HG03354 (cell line): ENCODE results near the gene KRT37.
"Not testable (repeated sequence)": the region's sequence is repeated elsewhere in the genome, so short reads cannot be mapped to it uniquely, and the experiment has no call there.

Experiments
- ATAC-seq: cut with Tn5 transposase; IDR thresholded peaks from one replicate; pipeline ENCODE4 v1.9.1; 2021; ENCODE audit warnings: mild to moderate bottlenecking; ENCODE audit not compliant: unreplicated experiment, poor library complexity, severe bottlenecking

Gene KRT37

DNA sequence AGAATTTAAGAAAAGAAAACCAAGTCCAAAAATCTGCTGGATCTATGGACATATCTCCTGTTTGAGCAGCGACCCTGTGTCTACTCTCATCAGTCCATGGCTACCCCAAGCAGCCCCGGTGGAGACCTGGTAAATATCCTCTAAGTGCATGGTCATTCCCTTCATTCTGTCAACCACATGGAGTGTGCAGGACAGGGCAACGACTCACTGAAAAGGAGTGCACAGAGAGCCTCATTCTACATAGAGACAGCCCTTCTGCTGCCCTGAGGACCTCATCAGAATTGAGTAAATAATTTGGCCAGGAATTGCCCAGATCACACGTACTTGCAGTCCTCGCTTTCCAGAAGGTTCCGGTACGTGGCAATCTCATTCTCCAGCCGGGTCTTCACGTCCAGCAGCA is 13.4 kb upstream of the KRT37 start:
- ATAC-seq: no peak

DNA sequence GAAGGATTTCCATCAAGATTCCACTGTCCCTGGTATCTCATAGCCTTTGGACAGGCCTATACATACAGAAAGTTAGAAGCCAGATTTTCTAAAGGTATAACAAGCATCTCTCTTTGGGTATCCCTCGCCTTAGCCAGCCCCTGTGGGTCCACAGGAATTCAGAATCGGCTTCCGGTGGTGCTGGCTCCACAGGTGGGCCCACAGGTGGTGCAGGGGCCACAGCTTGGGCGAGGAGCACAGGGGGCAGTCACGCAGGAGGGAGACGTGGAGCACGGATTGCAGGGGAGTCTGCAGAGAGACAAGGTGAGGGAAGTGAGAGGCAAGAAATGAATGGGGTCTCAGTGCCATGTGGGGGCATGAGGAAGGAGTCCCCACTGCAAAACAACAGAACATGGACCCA is 12.9 kb upstream of the KRT37 start:
- no peak for ATAC-seq

DNA sequence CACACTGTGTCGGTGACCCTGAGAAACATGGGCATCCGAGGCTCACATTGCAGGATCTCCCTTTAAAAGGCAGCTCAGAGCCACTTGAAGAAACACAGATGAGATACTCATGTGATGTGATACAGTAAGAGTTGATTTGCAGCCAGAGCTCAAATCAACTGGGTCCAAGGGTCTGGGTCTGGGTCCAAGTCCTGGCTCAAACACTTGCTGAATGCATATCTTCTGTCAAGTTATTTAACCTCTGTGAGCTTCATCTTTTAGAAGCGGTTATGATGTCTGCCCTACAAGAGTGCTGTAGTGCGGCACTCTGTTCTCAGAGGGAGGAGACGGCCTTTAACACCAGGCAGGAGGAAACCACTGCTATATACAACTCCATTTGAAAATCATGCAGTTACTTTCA is 10.0 kb upstream of the KRT37 start:
- ATAC-seq: no peak

DNA sequence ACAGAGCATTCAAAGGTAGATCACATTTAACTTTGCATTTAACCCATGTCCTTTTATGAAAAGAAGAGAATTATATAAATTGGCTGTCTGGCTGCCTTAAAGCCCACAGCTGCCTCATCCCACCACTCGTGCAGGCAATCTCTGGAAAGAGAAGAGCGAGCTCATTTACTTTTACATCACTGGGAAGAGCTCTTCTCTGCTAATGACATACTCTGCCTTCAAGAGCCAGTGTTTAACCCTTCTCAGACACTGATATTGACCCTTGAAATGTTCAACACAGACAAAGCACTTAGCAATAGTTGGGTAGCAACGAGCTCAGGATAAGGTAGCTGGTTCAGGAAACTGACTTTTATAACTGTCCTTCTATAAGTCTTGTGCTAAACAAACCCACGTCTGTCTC is 9.6 kb upstream of the KRT37 start:
- ATAC-seq: no peak

DNA sequence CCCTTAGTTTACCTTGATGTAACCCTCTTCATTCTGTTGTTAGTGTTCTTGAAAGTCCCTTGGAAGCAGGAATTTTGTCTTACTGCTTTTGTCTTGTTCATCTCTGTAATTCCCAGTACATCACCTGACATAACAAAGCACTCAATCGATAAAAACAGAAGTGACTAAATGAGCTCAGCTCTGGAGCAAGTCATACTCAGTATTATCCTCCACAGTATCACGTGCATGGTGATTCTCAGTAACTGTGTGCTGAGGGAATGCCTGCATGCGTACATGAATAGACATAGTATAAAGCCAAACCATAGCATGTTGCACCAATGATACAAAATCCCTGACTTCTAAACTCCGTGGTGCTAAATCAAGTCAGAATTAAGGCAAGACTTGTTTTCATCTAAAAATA is 9.2 kb upstream of the KRT37 start:
- no peak for ATAC-seq

DNA sequence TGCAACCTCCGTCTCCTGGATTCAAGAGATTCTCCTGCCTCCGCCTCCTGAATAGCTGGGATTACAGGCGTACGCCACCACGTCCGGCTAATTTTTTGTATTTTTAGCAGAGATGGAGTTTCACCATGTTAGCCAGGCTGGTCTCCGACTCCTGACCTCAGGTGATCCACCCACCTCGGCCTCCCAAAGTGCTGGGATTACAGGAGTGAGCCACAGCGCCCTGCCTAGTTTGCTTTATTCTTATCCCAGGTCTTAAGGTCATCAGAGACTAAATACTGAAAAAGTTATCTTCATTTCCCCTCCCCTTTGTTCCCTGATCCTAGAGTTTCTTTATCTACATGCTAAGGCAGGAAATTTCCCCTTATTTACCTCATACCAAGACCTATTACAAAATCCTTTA is 6.0 kb upstream of the KRT37 start:
- not testable (repeated sequence) for ATAC-seq

DNA sequence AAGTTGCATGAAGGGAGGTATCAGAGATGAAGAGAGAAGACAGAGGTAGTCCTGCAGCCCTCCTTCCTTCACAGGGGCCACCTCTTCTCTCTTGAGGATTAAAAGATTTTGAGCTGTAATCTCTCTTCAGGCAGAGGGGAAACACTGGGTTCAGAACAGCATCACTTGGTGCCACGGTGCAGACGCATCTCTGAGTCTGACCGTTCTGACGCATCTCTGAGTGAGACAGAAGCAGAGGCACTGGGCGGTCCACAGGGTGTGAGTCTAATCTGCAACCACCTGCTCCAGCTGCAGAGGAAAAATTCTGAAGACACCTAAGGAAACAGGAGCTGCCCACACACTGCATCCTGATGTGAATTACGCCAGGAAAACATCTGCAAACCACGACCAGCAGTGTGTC is 5.3 kb upstream of the KRT37 start:
- ATAC-seq: no peak

DNA sequence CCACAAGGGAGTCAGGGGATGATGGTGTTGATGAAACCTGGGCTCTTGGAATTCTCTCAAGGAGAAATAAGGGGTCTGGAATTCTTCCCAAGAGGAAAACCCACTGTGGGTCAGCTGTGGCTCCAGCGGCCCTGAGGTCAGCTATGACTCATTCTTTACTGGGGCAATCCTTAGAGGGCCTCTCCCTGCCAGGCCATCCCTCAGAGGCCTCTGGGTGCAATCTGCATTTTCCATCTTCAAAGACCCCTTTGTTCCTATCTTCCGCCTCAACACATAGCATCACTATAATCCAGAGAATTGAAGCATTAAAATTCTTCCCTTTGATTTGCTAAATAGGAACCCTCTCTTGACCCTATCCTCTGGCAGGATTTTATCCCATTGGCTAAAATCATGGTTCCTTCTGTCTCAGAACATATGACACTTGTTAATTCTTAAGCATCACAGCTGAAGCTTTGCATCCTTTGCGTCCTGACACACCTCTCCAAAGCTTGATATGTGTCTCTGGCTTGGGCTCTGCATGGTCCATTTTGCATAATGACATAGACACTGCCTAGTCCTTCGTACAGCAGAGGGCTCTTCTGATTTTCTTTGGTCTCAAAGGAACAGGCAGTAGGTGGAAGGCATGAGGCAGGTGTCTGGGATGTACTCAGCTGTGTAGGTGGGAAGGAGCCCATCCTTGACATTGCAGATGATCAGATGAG is 4.4 kb upstream of the KRT37 start:
- no peak for ATAC-seq

DNA sequence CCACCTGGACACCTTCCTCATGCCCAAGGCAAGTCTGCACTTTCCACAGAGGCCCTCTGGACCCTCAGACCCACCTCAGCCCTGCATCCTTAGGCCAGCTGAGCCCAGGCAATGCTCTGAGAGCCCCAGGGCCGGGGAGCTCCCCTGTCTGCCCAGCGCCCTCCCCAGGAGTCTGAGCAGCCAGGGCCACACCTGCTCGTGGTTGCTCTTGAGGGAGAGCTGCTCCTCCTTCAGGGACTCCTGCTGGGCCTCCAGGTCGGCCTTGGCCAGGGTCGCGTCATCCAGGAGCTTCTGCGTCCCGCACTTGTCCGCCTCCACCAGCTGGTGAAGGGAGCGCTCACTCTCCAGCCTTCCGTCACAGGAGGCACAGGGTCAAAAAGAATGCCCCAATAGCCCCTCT is 1.8 kb downstream of the KRT37 start:
- not testable (repeated sequence) for ATAC-seq

DNA sequence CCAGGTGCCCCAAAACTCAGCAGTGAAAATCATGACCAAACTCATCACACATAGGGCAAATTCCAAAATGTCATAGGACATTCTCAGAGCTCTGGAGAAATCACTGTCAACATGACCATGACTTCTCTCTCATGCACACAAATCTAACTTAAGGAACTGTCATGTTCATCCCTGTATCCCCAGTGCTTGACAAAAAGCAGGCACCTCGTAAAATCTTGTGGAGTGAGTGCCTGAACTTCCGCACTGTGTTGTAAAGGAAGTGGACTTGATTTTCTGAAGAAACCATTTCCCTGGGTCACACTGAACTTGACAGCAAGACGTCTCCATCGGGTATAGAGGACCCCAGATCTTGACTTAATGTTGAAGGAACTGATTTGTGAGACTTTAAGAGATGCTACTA is 2.8 kb downstream of the KRT37 start:
- ATAC-seq: no peak

DNA sequence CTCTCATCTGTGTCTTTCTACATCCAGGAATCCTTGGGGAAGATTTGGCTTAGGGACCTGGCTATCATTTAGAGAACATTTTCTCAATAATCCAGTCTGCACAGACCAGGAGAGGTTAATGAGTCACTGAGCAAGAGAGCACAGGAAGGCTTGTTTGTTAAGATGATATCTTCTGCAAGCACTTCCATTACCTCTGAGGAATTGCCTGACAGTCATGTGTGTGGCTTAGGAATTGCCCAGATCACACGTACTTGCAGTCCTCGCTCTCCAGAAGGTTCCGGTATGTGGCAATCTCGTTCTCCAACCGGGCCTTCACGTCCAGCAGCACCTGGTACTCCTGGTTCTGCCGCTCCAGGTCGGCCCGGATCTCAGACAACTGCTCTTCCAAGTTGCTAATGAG is 3.3 kb downstream of the KRT37 start:
- ATAC-seq: no peak

DNA sequence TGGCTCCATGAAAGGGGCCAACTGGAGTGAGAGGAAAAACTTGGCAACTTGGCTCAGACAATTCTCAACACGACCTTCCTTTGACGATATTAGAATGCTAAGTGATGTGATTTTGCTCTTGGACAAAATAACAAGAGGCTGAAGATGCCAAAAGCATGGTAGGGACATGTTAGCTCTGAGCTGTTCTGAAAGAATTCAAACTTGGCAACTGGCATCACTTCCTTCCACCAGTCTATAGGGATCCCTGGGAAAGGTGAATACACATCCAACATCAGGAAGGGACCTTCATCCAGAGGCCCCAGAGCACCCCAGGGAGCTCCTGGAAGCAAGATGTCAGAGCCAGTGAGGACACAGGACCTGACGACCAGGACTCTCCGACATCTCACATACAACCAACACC is 4.3 kb downstream of the KRT37 start:
- ATAC-seq: no peak

DNA sequence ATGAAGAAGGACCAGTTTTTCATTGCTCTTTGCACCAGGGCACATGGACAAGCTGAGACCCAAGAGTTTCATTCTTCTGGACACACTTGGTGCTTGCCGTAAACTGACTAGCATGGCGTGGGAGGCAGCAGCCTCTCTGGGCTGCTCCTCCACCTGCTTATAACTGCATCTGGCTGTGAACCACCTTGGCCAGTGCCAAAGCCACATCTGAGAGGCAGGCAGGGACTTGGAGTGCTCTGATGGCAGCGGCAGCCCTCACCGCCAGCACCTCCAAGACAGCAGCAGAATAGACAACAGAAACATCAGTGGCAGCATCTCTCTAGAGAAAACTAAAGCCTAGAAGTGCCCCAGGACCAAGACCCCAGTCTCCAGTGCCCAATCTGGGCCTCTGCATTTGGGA is 4.7 kb downstream of the KRT37 start:
- no peak for ATAC-seq

DNA sequence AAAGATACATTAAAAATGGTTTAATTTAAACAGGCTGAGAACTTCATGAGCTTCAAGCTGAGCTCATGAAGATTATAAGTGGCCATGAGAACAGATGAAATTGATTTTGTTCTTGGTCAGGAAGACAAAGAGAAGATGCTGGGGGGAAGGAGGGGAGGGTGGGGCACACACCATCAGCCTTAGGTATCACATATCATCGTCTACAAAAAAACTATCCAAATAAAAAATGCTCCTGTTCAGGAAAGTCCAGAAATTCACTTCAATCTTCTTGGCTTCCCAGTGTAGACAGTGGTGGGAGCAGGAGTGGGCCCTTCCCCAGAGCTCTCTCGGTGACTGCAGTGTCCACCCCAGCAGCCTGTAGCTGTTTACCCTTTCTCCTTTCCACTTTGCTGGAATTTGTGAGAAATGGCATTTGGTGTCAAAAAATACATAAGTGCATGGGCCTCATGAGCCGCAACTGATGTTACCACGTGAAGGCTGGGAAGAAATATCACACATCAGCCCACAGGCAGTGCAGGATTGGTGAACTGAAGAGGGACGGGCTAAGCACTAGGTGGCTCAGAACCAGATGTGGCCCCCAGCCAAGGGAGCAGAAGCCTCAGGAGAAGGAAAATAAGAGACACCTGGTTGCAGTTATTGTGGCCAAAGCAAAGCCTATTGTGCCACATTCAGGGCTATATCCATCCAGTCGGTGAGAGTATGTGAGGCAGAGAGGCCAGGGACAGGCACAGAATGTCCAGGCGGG is 6.1 kb downstream of the KRT37 start:
- ATAC-seq: no peak

DNA sequence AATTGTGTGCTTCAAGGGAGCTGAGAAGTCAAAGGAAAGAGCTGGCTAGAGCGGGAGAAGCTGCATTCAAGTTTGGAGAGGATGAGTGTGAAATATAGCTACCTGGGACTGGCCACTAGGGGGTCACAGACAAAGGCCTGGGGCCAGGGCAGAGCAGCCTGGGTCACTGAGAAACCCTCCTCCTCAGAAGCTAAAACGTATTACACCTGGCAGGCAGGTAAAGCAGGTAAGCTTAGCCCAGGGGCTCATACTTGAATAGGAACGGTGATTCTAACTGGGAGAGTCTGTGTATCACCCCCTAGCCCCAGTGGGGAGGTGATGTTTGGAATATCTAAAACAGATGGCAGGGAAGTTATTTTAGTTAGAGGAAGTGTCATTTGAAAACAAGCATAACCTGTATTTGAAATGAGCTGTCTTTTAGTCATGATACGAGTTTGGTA is 6.8 kb downstream of the KRT37 start:
- no peak for ATAC-seq

DNA sequence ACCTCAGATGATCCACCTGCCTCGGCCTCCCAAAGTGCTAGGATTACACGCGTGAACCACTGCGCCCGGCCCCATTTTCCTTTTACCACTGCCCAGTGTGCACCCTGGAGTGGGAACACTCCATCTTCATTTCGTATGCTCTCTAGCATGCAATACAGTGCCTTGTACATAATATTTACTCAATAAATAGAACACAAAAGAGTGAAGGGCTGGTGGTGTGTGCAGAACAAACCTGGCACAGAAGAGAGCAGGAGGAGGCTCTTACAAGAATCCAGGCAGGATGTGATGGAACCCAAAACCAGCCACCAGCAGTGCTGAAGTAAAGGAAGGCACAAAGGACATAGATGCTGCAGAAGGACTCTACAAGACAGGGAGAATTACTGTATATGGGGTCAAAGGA is 7.3 kb downstream of the KRT37 start:
- no peak for ATAC-seq

DNA sequence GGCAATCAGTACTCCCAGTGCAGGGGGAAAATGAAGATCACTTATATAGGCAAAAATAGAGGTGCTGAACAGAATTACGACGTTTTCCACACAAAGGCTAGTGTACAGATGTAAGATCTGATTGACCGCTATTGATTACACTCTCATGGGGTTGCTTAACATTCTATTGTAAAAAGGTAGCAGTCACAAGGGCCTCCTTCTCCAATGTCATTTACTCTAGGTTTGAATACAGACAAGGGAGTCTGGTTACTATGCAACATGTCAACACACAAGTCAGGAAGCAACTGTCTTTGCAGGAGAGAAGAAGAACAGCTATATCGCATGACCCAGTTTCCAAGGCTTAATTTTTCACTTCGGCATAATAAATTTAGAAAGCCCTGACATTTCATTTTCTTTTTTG is 7.9 kb downstream of the KRT37 start:
- ATAC-seq: no peak

DNA sequence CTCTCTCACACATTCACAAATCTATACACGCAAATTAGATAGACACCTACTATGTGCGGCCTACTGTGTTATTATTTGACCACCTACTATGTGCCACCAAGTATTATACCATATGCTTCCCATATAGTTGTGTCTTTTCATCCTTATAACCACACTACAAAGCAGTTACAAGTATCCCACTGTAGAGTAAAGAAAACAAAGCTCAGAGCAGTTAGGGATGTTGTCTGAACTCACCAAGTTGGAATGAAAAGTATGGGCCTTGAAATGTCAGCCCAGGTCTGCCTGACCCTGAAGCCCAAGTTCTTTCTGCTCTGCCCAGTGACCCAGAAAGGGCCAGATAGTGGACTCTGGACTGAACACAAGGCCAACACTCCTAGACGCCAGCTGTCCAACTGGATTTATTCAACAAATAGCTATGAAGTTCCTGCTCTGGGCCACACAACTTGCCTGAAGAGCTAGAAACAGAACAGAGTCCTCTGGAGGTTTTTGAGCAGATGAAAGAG is 8.5 kb downstream of the KRT37 start:
- ATAC-seq: no peak

DNA sequence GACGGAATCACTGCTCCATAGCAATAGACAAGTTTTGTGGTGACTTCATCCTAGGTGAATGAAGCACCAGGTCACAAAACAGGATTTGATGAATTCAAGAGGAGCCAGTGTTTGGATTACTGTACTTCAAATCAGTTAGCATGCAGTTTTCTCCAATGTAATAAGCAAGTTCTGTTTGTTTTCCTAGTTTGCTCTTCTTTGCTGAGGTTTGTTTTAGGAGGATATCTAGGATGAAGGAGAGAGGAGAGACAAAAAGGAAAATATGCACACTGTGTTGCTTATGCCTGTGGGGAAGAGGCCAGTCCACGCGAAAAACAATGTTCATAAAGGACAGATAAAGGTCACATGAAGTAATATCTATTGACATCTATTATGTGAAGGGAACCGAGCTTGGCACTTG is 9.0 kb downstream of the KRT37 start:
- no peak for ATAC-seq

DNA sequence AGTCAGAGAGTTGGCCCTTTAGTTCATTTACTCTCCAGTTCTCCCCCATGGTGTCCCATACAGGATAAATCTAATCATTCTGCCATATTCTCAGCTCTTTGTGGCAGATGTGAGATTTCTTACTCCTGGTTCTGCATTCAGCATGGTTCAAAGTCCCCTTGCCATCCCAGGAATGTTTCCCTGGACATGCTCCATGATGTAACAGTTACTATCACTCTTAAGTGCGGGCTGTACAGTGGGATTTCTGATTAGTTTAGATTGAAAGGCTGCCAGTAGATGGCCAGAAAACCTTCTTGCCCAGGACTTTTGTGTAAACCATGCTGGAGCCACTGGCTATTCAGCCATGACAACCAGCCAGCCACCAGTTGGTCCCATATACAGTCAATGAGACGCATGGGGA is 10.4 kb downstream of the KRT37 start:
- no peak for ATAC-seq

DNA sequence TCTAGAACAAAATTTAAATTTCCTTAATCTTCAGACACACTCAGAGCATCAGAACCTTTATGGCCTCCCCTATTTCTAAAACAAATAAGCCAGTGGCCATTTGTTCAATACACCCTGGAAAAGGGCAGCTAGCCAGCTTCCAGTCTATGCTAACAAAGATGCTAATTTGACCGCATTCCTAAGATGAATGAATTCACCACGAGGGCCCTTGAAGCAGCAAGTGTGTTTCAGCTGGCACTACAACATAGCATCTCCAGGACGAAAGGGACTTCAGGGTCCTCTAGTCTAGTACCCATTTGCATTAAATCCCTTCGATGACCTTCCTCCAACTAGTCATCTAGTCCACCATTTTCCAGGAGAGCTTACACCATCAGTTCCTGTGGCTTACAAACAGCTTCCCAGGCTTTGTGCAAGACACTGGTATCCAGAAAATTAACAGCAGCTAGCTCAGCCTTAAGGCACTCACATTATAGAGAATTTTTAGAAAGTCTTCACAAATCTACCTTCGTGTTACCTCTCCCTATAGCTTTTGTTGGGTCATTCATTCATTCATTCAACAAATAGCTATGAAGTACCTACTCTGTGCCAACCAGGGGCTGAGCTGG is 10.9 kb downstream of the KRT37 start:
- ATAC-seq: no peak
